BLaER1 treated with 17β-estradiol and CSF1 and Interleukin-3, amounts not matched to agents 10 nM and 100 nM (cell line): ENCODE data around the gene FOXD2.

ENCODE experiments used
- H3K27ac ChIP-seq, 11 experiments: shearing (Covaris generic); formaldehyde crosslinking; 2 replicates each; pipeline ENCODE4 v1.8.1; 2022
- H3K27me3 ChIP-seq, 11 experiments: shearing (Covaris generic); formaldehyde crosslinking; 2 replicates each; pipeline ENCODE4 v1.8.1; 2022
- H3K36me3 ChIP-seq, 11 experiments: shearing (Covaris generic); formaldehyde crosslinking; 2 replicates each; pipeline ENCODE4 v1.8.1; 2022
- H3K4me1 ChIP-seq, 10 experiments: shearing (Covaris generic); formaldehyde crosslinking; 2 replicates each; pipeline ENCODE4 v1.8.1; 2022
- H3K4me2 ChIP-seq, 11 experiments: shearing (Covaris generic); formaldehyde crosslinking; 2 replicates each; pipeline ENCODE4 v1.8.1; 2022
- H3K4me3 ChIP-seq, 10 experiments: shearing (Covaris generic); formaldehyde crosslinking; 2 replicates each; pipeline ENCODE4 v1.8.1; 2022
- H3K9ac ChIP-seq, 11 experiments: shearing (Covaris generic); formaldehyde crosslinking; 2 replicates each; pipeline ENCODE4 v1.8.1; 2022
- H3K9me3 ChIP-seq, 11 experiments: shearing (Covaris generic); formaldehyde crosslinking; replicated peaks in 1 of 11; 2 replicates each; pipeline ENCODE4 v1.8.1; 2022
- H4K20me1 ChIP-seq, 11 experiments: shearing (Covaris generic); formaldehyde crosslinking; 2 replicates each; pipeline ENCODE4 v1.8.1; 2022
- Cebpa-rat ChIP-seq, 11 experiments: shearing (Covaris generic); IDR thresholded peaks; 2 replicates each; pipeline ENCODE4 v1.8.1; 2022

FOXD2 gene

GRCh38 chr1:47412437-47412836 lies 25.4 kb upstream of the FOXD2 start:
- Histone ChIP-seq H3K36me3 (no peaks in the 10 kb centered on the region), H3K9ac (no peak overlapping the region), H4K20me1 (no peaks in the 10 kb centered on the region; a peak in 2 of 22 replicates), H3K27ac (no peak overlapping the region), H3K27me3 (peaks cover 24 to 31% (median 28%) of the 10 kb centered on the region in 11 experiments), H3K4me1 (peaks cover 0 to 35% (median 2%) of the 10 kb centered on the region in 10 experiments; a peak in 7 of 20 replicates), H3K4me3 (no peak overlapping the region), H3K4me2 (no peak overlapping the region), H3K9me3 (peaks cover 9 to 17% (median 12%) of the 10 kb centered on the region in 11 experiments; a peak in 21 of 22 replicates)
- TF ChIP-seq Cebpa-rat (IDR thresholded peaks at IDR 0.05): no peak

GRCh38 chr1:47415728-47416318 lies 22.0 kb upstream of the FOXD2 start, which contains the start of gene FOXE3:
Gene FOXE3, plus strand, starts transcription at chr1:47416285. Its CDS starts 31 bp downstream, at chr1:47416316.
- Histone ChIP-seq H3K27me3 (peaks cover 33 to 46% (median 41%) of the 10 kb centered on the region in 11 experiments), H3K27ac (no peak within 1 kb of the TSS), H3K36me3 (no peaks in the 10 kb centered on the region), H3K4me2 (no peak within 1 kb of the TSS), H3K4me1 (peaks cover 0 to 14% (median 2%) of the 10 kb centered on the region in 10 experiments; a peak in 7 of 20 replicates), H3K9me3 (peaks cover 9 to 18% (median 12%) of the 10 kb centered on the region in 11 experiments; a peak in 21 of 22 replicates), H4K20me1 (no peaks in the 10 kb centered on the region; a peak in 1 of 22 replicates), H3K9ac (no peak within 1 kb of the TSS), H3K4me3 (no peak within 1 kb of the TSS)
- no peak for TF ChIP-seq Cebpa-rat (IDR thresholded peaks at IDR 0.05)

GRCh38 chr1:47416319-47417169 lies 21.3 kb upstream of the FOXD2 start:
- Histone ChIP-seq H3K4me1 (peaks cover 0 to 7% (median 2%) of the 10 kb centered on the region in 10 experiments; a peak in 7 of 20 replicates), H3K4me3 (no peak overlapping the region), H3K27ac (no peak overlapping the region), H3K4me2 (no peak overlapping the region), H3K36me3 (no peaks in the 10 kb centered on the region), H3K9me3 (peaks cover 9 to 18% (median 12%) of the 10 kb centered on the region in 11 experiments; a peak in 21 of 22 replicates), H3K27me3 (peaks cover 33 to 46% (median 41%) of the 10 kb centered on the region in 11 experiments), H3K9ac (no peak overlapping the region), H4K20me1 (no peaks in the 10 kb centered on the region; a peak in 1 of 22 replicates)
- no peak for TF ChIP-seq Cebpa-rat (IDR thresholded peaks at IDR 0.05)

GRCh38 chr1:47417170-47418044 lies 20.4 kb upstream of the FOXD2 start:
- H3K9me3 ChIP-seq: peaks cover 9 to 18% (median 12%) of the 10 kb centered on the region in 11 experiments; a peak in 21 of 22 replicates
- H3K36me3 ChIP-seq: no peaks in the 10 kb centered on the region
- H4K20me1 ChIP-seq: no peaks in the 10 kb centered on the region
- no peak for TF ChIP-seq Cebpa-rat (IDR thresholded peaks at IDR 0.05)
- H3K4me3 ChIP-seq: no peak overlapping the region
- H3K4me2 ChIP-seq: no peak overlapping the region
- H3K4me1 ChIP-seq: no peaks in the 10 kb centered on the region
- no peak overlapping the region for H3K9ac ChIP-seq
- no peak overlapping the region for H3K27ac ChIP-seq
- H3K27me3 ChIP-seq: peaks cover 33 to 46% (median 41%) of the 10 kb centered on the region in 11 experiments

- peaks cover 9 to 18% (median 12%) of the 10 kb centered on the region in 11 experiments; a peak in 21 of 22 replicates for H3K9me3 ChIP-seq
- no peak for TF ChIP-seq Cebpa-rat (IDR thresholded peaks at IDR 0.05)
- H3K27ac ChIP-seq: no peak overlapping the region
- no peaks in the 10 kb centered on the region for H3K36me3 ChIP-seq
- no peak overlapping the region for H3K4me2 ChIP-seq
- H4K20me1 ChIP-seq: no peaks in the 10 kb centered on the region; a peak in 1 of 22 replicates
- H3K4me1 ChIP-seq: no peaks in the 10 kb centered on the region
- H3K4me3 ChIP-seq: no peak overlapping the region
- peaks cover 33 to 46% (median 41%) of the 10 kb centered on the region in 11 experiments for H3K27me3 ChIP-seq
- H3K9ac ChIP-seq: no peak overlapping the region
These were observed 19.7 kb upstream of the FOXD2 start for GRCh38 chr1:47418122-47418521.

- no peak overlapping the region for H3K9ac ChIP-seq
- H3K4me3 ChIP-seq: no peak overlapping the region
- no peak overlapping the region for H3K27ac ChIP-seq
- peaks cover 33 to 46% (median 41%) of the 10 kb centered on the region in 11 experiments for H3K27me3 ChIP-seq
- TF ChIP-seq Cebpa-rat (IDR thresholded peaks at IDR 0.05): no peak
- no peak overlapping the region for H3K4me2 ChIP-seq
- peaks cover 9 to 18% (median 12%) of the 10 kb centered on the region in 11 experiments; a peak in 21 of 22 replicates for H3K9me3 ChIP-seq
- H3K36me3 ChIP-seq: no peaks in the 10 kb centered on the region
- no peaks in the 10 kb centered on the region for H3K4me1 ChIP-seq
- H4K20me1 ChIP-seq: peaks cover 0 to 4% (median 0%) of the 10 kb centered on the region in 11 experiments; a peak in 2 of 22 replicates
These were observed 19.0 kb upstream of the FOXD2 start for GRCh38 chr1:47418681-47419325.

- no peak overlapping the region for H3K4me3 ChIP-seq
- no peak overlapping the region for H3K9ac ChIP-seq
- H3K4me2 ChIP-seq: no peak overlapping the region
- H3K27ac ChIP-seq: no peak overlapping the region
- peaks cover 9 to 18% (median 12%) of the 10 kb centered on the region in 11 experiments; a peak in 21 of 22 replicates for H3K9me3 ChIP-seq
- peaks cover 0 to 15% (median 0%) of the 10 kb centered on the region in 11 experiments; a peak in 6 of 22 replicates for H4K20me1 ChIP-seq
- H3K27me3 ChIP-seq: peaks cover 25 to 35% (median 31%) of the 10 kb centered on the region in 11 experiments
- no peaks in the 10 kb centered on the region; a peak in 1 of 20 replicates for H3K4me1 ChIP-seq
- H3K36me3 ChIP-seq: no peaks in the 10 kb centered on the region
- TF ChIP-seq Cebpa-rat (IDR thresholded peaks at IDR 0.05): no peak
These were observed 17.3 kb upstream of the FOXD2 start for GRCh38 chr1:47420547-47420946.

GRCh38 chr1:47423872-47424271 lies 14.0 kb upstream of the FOXD2 start:
- Histone ChIP-seq H4K20me1 (peaks cover 0 to 22% (median 3%) of the 10 kb centered on the region in 11 experiments; a peak in 9 of 22 replicates), H3K27me3 (peaks cover 0 to 2% (median 0%) of the 10 kb centered on the region in 11 experiments; a peak in 2 of 22 replicates), H3K9me3 (no peaks in the 10 kb centered on the region), H3K4me3 (no peak overlapping the region), H3K27ac (no peak overlapping the region), H3K36me3 (no peaks in the 10 kb centered on the region), H3K9ac (no peak overlapping the region), H3K4me1 (no peaks in the 10 kb centered on the region; a peak in 1 of 20 replicates), H3K4me2 (no peak overlapping the region)
- no peak for TF ChIP-seq Cebpa-rat (IDR thresholded peaks at IDR 0.05)
